GM10248 (cell line): ENCODE results near the gene CCL13.

Source experiments
- CTCF ChIA-PET: fragments of 300-600 bp; sonication (Branson Sonifier 250); formaldehyde crosslinking; extraction: SDS; loops from one replicate; lab custom pipeline; 2021; ENCODE audit warnings: antibody characterized with exemption; lab: Yijun Ruan, JAX
- POLR2A ChIA-PET: fragments of 350-650 bp; sonication (Branson Sonifier 250); formaldehyde crosslinking; extraction: SDS; loops from one replicate; lab custom pipeline; 2020; ENCODE audit warnings: antibody characterized with exemption; lab: Yijun Ruan, JAX
- DNase-seq: peaks from one replicate; pipeline ENCODE4 v3.0.0; 2012; ENCODE audit errors: extremely low spot score
- CTCF ChIP-seq: IDR thresholded peaks from 2 replicates; pipeline ENCODE4 v1.5.1; 2012; ENCODE audit warnings: mild to moderate bottlenecking, low read depth; ENCODE audit errors: extremely low read depth, missing control alignments, control extremely low read depth

CCL13 gene

GRCh38 chr17:34366010-34366409 lies 9.7 kb downstream of the CCL13 start:
- ChIA-PET CTCF (interaction anchor here (1.0 kb wide), 1 partner anchor 12 kb away, joined by 3 read pairs; no protein-coding TSS in a partner anchor), POLR2A (no interaction called here)
- DNase-seq: no peak
- no peak for TF ChIP-seq CTCF

- ChIA-PET CTCF (interaction anchor here (1.0 kb wide), 1 partner anchor 12 kb away, joined by 3 read pairs; no protein-coding TSS in a partner anchor), POLR2A (no interaction called here)
- no peak for DNase-seq
- no peak for TF ChIP-seq CTCF
These were observed 10.3 kb downstream of the CCL13 start for GRCh38 chr17:34366529-34367107.

- ChIA-PET POLR2A (no interaction called here), CTCF (interaction anchor here (1.6 kb wide), 1 partner anchor 167 kb away, joined by 9 read pairs; no protein-coding TSS in a partner anchor)
- DNase-seq: no peak
- no peak for TF ChIP-seq CTCF
These were observed 11.4 kb downstream of the CCL13 start for GRCh38 chr17:34367486-34368195.

- no peak for DNase-seq
- CTCF ChIA-PET: interaction anchor here (0.9 to 1.6 kb wide), 2 partner anchors 168 to 169 kb away, joined by 3 to 9 read pairs; no protein-coding TSS in a partner anchor
- POLR2A ChIA-PET: no interaction called here
- no peak for TF ChIP-seq CTCF
These were observed 12.1 kb downstream of the CCL13 start for GRCh38 chr17:34368196-34368945.

GRCh38 chr17:34368946-34369500 lies 12.7 kb downstream of the CCL13 start:
- TF ChIP-seq CTCF: no peak
- DNase-seq: no peak
- ChIA-PET POLR2A (no interaction called here), CTCF (interaction anchor here (0.9 to 6.7 kb wide), 3 partner anchors 7 to 170 kb away, joined by 3 to 62 read pairs (median 9); partner anchors contain the start of gene CCL1)

- POLR2A ChIA-PET: no interaction called here
- no peak for TF ChIP-seq CTCF
- CTCF ChIA-PET: interaction anchor here (1.6 to 6.7 kb wide), 2 partner anchors 7 to 169 kb away, joined by 9 to 62 read pairs; partner anchors contain the start of gene CCL1
- DNase-seq: no peak
These were observed 13.3 kb downstream of the CCL13 start for GRCh38 chr17:34369571-34369970.
